Measurements from ENCODE around the gene PHGDH.

DNA sequence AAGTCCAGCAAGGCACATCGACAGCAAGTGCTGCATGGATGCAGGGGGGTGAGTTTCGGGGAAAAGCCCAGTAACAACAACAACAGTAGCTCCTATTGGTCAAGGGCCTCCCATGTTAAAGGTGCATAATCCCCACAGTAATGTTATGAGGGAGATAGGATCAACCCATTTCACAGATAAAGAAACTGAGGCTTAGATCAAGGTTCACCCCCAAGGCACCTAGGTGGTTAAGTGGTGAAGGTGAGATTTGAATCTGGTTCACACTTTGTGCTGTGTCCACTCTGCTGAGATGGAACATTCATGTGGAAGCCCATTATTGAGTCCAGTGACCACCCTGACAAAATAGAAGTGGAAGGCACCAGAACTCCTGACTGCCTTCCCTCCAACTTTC is 24.9 kb downstream of the PHGDH start:
- TF ChIP-seq, protein P1, sequence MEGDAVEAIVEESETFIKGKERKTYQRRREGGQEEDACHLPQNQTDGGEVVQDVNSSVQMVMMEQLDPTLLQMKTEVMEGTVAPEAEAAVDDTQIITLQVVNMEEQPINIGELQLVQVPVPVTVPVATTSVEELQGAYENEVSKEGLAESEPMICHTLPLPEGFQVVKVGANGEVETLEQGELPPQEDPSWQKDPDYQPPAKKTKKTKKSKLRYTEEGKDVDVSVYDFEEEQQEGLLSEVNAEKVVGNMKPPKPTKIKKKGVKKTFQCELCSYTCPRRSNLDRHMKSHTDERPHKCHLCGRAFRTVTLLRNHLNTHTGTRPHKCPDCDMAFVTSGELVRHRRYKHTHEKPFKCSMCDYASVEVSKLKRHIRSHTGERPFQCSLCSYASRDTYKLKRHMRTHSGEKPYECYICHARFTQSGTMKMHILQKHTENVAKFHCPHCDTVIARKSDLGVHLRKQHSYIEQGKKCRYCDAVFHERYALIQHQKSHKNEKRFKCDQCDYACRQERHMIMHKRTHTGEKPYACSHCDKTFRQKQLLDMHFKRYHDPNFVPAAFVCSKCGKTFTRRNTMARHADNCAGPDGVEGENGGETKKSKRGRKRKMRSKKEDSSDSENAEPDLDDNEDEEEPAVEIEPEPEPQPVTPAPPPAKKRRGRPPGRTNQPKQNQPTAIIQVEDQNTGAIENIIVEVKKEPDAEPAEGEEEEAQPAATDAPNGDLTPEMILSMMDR (IDR thresholded peaks at IDR 0.05): no peak
- no peak for TF ChIP-seq POLR2A (IDR thresholded peaks at IDR 0.05)
